Fibroblast of lung (primary cell): ENCODE results near the gene PTPN14.

Source experiments
- CTCF ChIP-seq, 2 donors: IDR thresholded peaks in 1 of 2; conservative IDR thresholded peaks in 1 of 2; 1 replicate in 1 of 2; 2 replicates in 1 of 2; pipeline ENCODE4 v1.5.1; 2011 to 2012; ENCODE audit warnings: low read length in 2 of 2, control low read depth in 1 of 2, inconsistent platforms in 1 of 2, low read depth in 1 of 2, mild to moderate bottlenecking in 1 of 2
- EZH2 ChIP-seq: IDR thresholded peaks from 2 replicates; pipeline ENCODE4 v1.5.1; 2012; ENCODE audit warnings: low read length, control low read depth, mild to moderate bottlenecking; ENCODE audit errors: missing control alignments

- TF ChIP-seq CTCF (conservative IDR thresholded peaks at IDR 0.05 in 1 of 2, IDR thresholded peaks at IDR 0.05 in 1 of 2; ENCODE audit: low read depth in 1 of 2, low read length in 2 of 2) (no peak), EZH2 (no peak)
Measured at GRCh38 chr1:214453109-214453722, 98.2 kb downstream of the PTPN14 start.
